Lower leg skin (tissue), 3 donors: Measurements from ENCODE around the gene IRAK1BP1.

Experiments used
- CTCF ChIP-seq, 3 donors: fragments of 450-650 bp; IDR thresholded peaks; one replicate each; pipeline ENCODE4 v1.5.1; 2016; ENCODE audit warnings: antibody characterized with exemption in 3 of 3, mild to moderate bottlenecking in 3 of 3, moderate library complexity in 2 of 3
- POLR2A ChIP-seq, 2 donors: fragments of 450-650 bp; IDR thresholded peaks; one replicate each; pipeline ENCODE4 v1.6.1; 2016 to 2017; ENCODE audit warnings: antibody characterized with exemption in 2 of 2, mild to moderate bottlenecking in 1 of 2, moderate library complexity in 1 of 2

DNA sequence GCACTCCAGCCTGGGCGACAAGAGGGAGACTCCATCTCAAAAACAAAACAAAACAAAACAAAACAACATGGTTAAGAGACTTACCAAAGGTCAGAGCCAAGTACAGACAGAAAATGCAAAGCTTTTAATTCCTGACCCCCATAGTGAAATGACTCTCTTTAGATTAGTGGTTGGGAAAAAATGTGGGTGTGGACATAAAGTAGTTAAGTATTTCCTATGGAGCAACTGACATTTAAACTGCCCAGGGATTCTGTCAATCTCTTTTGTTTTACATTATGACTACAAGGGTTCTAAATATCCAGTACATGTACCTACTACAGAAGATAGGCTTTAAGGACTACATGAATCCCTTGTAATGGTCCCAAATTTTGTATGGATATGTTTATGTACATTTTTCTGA lies 75.1 kb downstream of the IRAK1BP1 start:
- TF ChIP-seq CTCF (IDR thresholded peaks at IDR 0.05) = no peak
- TF ChIP-seq POLR2A (IDR thresholded peaks at IDR 0.05) = no peak
